ENCODE measurements around the gene PRPS1. TPM values are rescaled to one million over a fixed set of nuclear protein-coding genes. Genes with fewer than 3 reads are reported as not detected.

The PRPS1 gene
- total and polyA plus RNA-seq, 2 of the 13 experiments (the other 11 are each of a cell fraction or from before 2014, with no cell fraction given) = 33.7 to 54.4 TPM

- no peaks in the 10 kb centered on the region; a peak in 2 of 5 replicates for H3K27me3 ChIP-seq (ENCODE audit: control insufficient read depth in 1 of 2, insufficient read depth in 2 of 2, low read length in 2 of 2)
- no TSS peak for BruUV-seq (replicated peaks)
- H3K9ac ChIP-seq (ENCODE audit: insufficient read depth, low read depth, low read length) = no peak overlapping the region
- H3K4me2 ChIP-seq (ENCODE audit: low read depth, low read length) = no peak overlapping the region
- ATAC-seq (no peak), DNase-seq (ENCODE audit: low spot score) (no peak), FAIRE-seq (no peak)
- H3K4me1 ChIP-seq (ENCODE audit: insufficient read depth, low read length) = no peaks in the 10 kb centered on the region
- no peak overlapping the region for H3K4me3 ChIP-seq (replicated peaks in 1 of 3; ENCODE audit: insufficient read depth in 1 of 3, low read depth in 2 of 3, low read length in 3 of 3)
- CTCF ChIA-PET (ENCODE audit: low intra/inter-chr PET ratio, low total read pairs) = no interaction called here
- no peak overlapping the region for H2AFZ ChIP-seq (ENCODE audit: low read length)
- TF ChIP-seq IRF9 (CRISPR knock-in tag; IDR thresholded peaks at IDR 0.05; ENCODE audit: borderline replicate concordance) (no peak), ZBTB2 (CRISPR knock-in tag; IDR thresholded peaks at IDR 0.05; ENCODE audit: low read depth) (no peak), SRY (CRISPR knock-in tag; IDR thresholded peaks at IDR 0.05) (no peak), ATF5 (CRISPR knock-in tag; IDR thresholded peaks at IDR 0.05; ENCODE audit: low read depth) (no peak), HIC2 (CRISPR knock-in tag; IDR thresholded peaks at IDR 0.05; ENCODE audit: low read depth) (no peak), SRSF4 (IDR thresholded peaks at IDR 0.05; ENCODE audit: low read depth, low read length, poor library complexity, severe bottlenecking) (no peak), ARNT (IDR thresholded peaks at IDR 0.05) (no peak), NR3C1 (CRISPR knock-in tag; IDR thresholded peaks at IDR 0.05) (no peak)
- no peak overlapping the region for H3K27ac ChIP-seq (ENCODE audit: extremely low read length, insufficient read depth, low read length)
- no peaks in the 10 kb centered on the region for H3K36me3 ChIP-seq (replicated peaks in 1 of 2; ENCODE audit: control insufficient read depth in 1 of 2, insufficient read depth in 2 of 2, low read length in 2 of 2)
- H3K9me3 ChIP-seq (ENCODE audit: low read length) = no peaks in the 10 kb centered on the region
- 79% methylated on average over 2 of the region's 3 CpGs for WGBS (ENCODE audit: low lambda C conversion rate)
- no peaks in the 10 kb centered on the region for H4K20me1 ChIP-seq (ENCODE audit: insufficient read depth, low read length)
- intact Hi-C loops (cut with micrococcal nuclease; ENCODE audit: unreplicated experiment) = no loop called here
- POLR2A ChIA-PET = no interaction called here
- in situ Hi-C loops (cut with HindIII; ENCODE audit: extremely low pct_ligation_motif_present, low pct_unique_long_range_greater_than_20kb) = no loop called here
- no peaks in the 10 kb centered on the region for H3K79me2 ChIP-seq (ENCODE audit: insufficient read depth, low read length)
These were observed 53.9 kb downstream of the PRPS1 start for GRCh38 chrX:107682256-107682655.

Data from HepG2 (cell line).